ENCODE data around the gene CRCP.

GRCh38 chr7:66076462-66077329, 38.0 kb upstream of the CRCP start:
- TF ChIP-seq CTCF (IDR thresholded peaks at IDR 0.05) (no peak), POLR2AphosphoS5 (IDR thresholded peaks at IDR 0.05; ENCODE audit: insufficient read depth in 1 of 2, low read depth in 1 of 2) (no peak)
